HepG2 (cell line): ENCODE results near the gene HUNK. TPM values are rescaled to one million over a fixed set of nuclear protein-coding genes. Genes with fewer than 3 reads are reported as not detected.
A peak's percentile ranks its signal among the peaks of the same experiment; 100 is the strongest.

Source experiments
- ATAC-seq: fragments of 200-7000 bp; cut with Tn5 transposase; 3 replicates; pipeline ENCODE4 v1.9.1; 2020; ENCODE audit warnings: mild to moderate bottlenecking, moderate library complexity
- BruUV-seq: library from RNA; stranded (reverse); fragments of 400-500 nt; replicated peaks from 2 replicates; lab custom pipeline; 2021; lab: Mats Ljungman, UMichigan
- CTCF ChIA-PET: fragments of 300-600 bp; formaldehyde crosslinking; extraction: SDS; loops from one replicate; lab custom pipeline; 2021; ENCODE audit warnings: low total read pairs, inconsistent platforms, low intra/inter-chr PET ratio; lab: Yijun Ruan, JAX
- POLR2A ChIA-PET: fragments of 350-600 bp; sonication (Branson Sonifier 250); formaldehyde crosslinking; loops from one replicate; lab custom pipeline; 2020; ENCODE audit warnings: antibody characterized with exemption, inconsistent platforms; lab: Yijun Ruan, JAX
- DNase-seq: peaks from one replicate; pipeline ENCODE4 v3.0.0-alpha.2; 2015; ENCODE audit warnings: low spot score
- FAIRE-seq: peaks from 3 replicates; lab custom pipeline; 2011; peaks lifted over from hg19 to GRCh38; lab: Jason Lieb, UNC
- H2AFZ ChIP-seq: one replicate; pipeline ENCODE4 v1.6.1; 2011; ENCODE audit warnings: low read length, inconsistent platforms
- H3K27ac ChIP-seq: fragments of 300-600 bp; 3 replicates; pipeline ENCODE4 v1.8.0; 2011; ENCODE audit warnings: mixed run types, mild to moderate bottlenecking, mixed read lengths, low read length, inconsistent platforms; ENCODE audit not compliant: insufficient read depth; ENCODE audit errors: extremely low read length
- H3K27me3 ChIP-seq, 2 experiments: fragments of 200-600 bp in 1 of 2; 2 replicates in 1 of 2; 3 replicates in 1 of 2; pipeline versions ENCODE4 v1.6.0 to v1.8.0; 2011; ENCODE audit warnings: low read length in 2 of 2, mild to moderate bottlenecking in 2 of 2, moderate library complexity in 2 of 2, inconsistent platforms in 1 of 2; ENCODE audit not compliant: insufficient read depth in 2 of 2, control insufficient read depth in 1 of 2
- H3K36me3 ChIP-seq, 2 experiments: fragments of 200-600 bp in 1 of 2; replicated peaks in 1 of 2; 2 replicates in 1 of 2; 3 replicates in 1 of 2; pipeline versions ENCODE4 v1.5.1 to v1.8.0; 2011; ENCODE audit warnings: low read length in 2 of 2, inconsistent platforms in 1 of 2; ENCODE audit not compliant: insufficient read depth in 2 of 2, control insufficient read depth in 1 of 2
- H3K4me1 ChIP-seq: 2 replicates; pipeline ENCODE4 v1.5.1; 2012; ENCODE audit warnings: low read length, inconsistent platforms; ENCODE audit not compliant: insufficient read depth
- H3K4me2 ChIP-seq: 2 replicates; pipeline ENCODE4 v1.6.0; 2011; ENCODE audit warnings: low read depth, low read length, inconsistent platforms
- H3K4me3 ChIP-seq, 3 experiments: fragments of 200-600 bp in 1 of 3; sonication (generic), shearing (Covaris generic) in 1 of 3; replicated peaks in 1 of 3; 2 replicates each; pipeline ENCODE4 v1.5.1; 2011 to 2016; ENCODE audit warnings: low read length in 3 of 3, inconsistent platforms in 2 of 3, low read depth in 2 of 3, mild to moderate bottlenecking in 2 of 3, control low read depth in 1 of 3, mixed read lengths in 1 of 3; ENCODE audit not compliant: insufficient read depth in 1 of 3
- H3K79me2 ChIP-seq: one replicate; pipeline ENCODE4 v1.6.1; 2011; ENCODE audit warnings: low read length, inconsistent platforms; ENCODE audit not compliant: insufficient read depth
- H3K9ac ChIP-seq: 2 replicates; pipeline ENCODE4 v1.6.0; 2011; ENCODE audit warnings: mild to moderate bottlenecking, low read depth, low read length, inconsistent platforms; ENCODE audit not compliant: insufficient read depth
- H3K9me3 ChIP-seq: 2 replicates; pipeline ENCODE4 v1.5.1; 2012; ENCODE audit warnings: mild to moderate bottlenecking, low read length
- H4K20me1 ChIP-seq: 2 replicates; pipeline ENCODE4 v1.6.0; 2011; ENCODE audit warnings: inconsistent platforms, mild to moderate bottlenecking, low read length, moderate library complexity; ENCODE audit not compliant: insufficient read depth
- CEBPB ChIP-seq: IDR thresholded peaks from 2 replicates; pipeline ENCODE4 v1.6.1; 2011; ENCODE audit warnings: low read depth, low read length, improper control_type of control experiment, borderline replicate concordance
- FOXC1 ChIP-seq: sonication (generic); formaldehyde crosslinking; IDR thresholded peaks from 2 replicates; pipeline ENCODE4 v1.8.0; 2022; ENCODE audit warnings: mild to moderate bottlenecking, missing genetic modification reagents, borderline replicate concordance
- MLX ChIP-seq: IDR thresholded peaks from 2 replicates; pipeline ENCODE4 v1.6.1; 2016
- NAIF1 ChIP-seq: sonication (generic); formaldehyde crosslinking; IDR thresholded peaks from 2 replicates; pipeline ENCODE4 v1.5.0; 2020; ENCODE audit warnings: mild to moderate bottlenecking, missing genetic modification reagents, borderline replicate concordance
- NCOA1 ChIP-seq: sonication (generic); formaldehyde crosslinking; IDR thresholded peaks from 2 replicates; pipeline ENCODE4 v1.9.0; 2021; ENCODE audit warnings: missing genetic modification reagents
- NPAS2 ChIP-seq: sonication (generic); formaldehyde crosslinking; IDR thresholded peaks from 2 replicates; pipeline ENCODE4 v1.8.0; 2022; ENCODE audit warnings: mild to moderate bottlenecking, missing genetic modification reagents, borderline replicate concordance
- NR0B2 ChIP-seq: sonication (generic); formaldehyde crosslinking; IDR thresholded peaks from 2 replicates; pipeline ENCODE4 v1.4.0; 2020; ENCODE audit warnings: mild to moderate bottlenecking, missing genetic modification reagents
- PBX2 ChIP-seq: IDR thresholded peaks from 2 replicates; pipeline ENCODE4 v1.6.1; 2016; ENCODE audit warnings: control low read depth
- SAFB2 ChIP-seq: sonication (generic); formaldehyde crosslinking; IDR thresholded peaks from 2 replicates; pipeline ENCODE4 v1.5.1; 2020; ENCODE audit warnings: missing genetic modification reagents, low read depth, mild to moderate bottlenecking, borderline replicate concordance
- SRSF1 ChIP-seq: fragments of 200-400 bp; formaldehyde crosslinking; optimal IDR thresholded peaks from 2 replicates; pipeline ENCODE3; 2017; ENCODE audit warnings: mild to moderate bottlenecking, low read depth, low read length, moderate library complexity
- SRSF4 ChIP-seq: fragments of 200-400 bp; formaldehyde crosslinking; IDR thresholded peaks from one replicate; pipeline ENCODE4 v1.6.1; 2018; ENCODE audit warnings: mild to moderate bottlenecking, low read depth, low read length, moderate library complexity; ENCODE audit not compliant: poor library complexity, severe bottlenecking
- STAT5B ChIP-seq: sonication (generic); formaldehyde crosslinking; IDR thresholded peaks from 2 replicates; pipeline ENCODE4 v1.4.0; 2020; ENCODE audit warnings: missing genetic modification reagents
- ZBTB37 ChIP-seq: sonication (generic); formaldehyde crosslinking; IDR thresholded peaks from 2 replicates; pipeline ENCODE4 v1.4.0; 2020; ENCODE audit warnings: mild to moderate bottlenecking, missing genetic modification reagents
- ZFY ChIP-seq: sonication (generic); formaldehyde crosslinking; IDR thresholded peaks from 2 replicates; pipeline ENCODE4 v1.4.0; 2020; ENCODE audit warnings: missing genetic modification reagents
- ZNF225 ChIP-seq: sonication (generic); formaldehyde crosslinking; IDR thresholded peaks from 2 replicates; pipeline ENCODE4 v1.4.0; 2020; ENCODE audit warnings: mild to moderate bottlenecking, missing genetic modification reagents
- ZNF264 ChIP-seq: sonication (generic); formaldehyde crosslinking; IDR thresholded peaks from 2 replicates; pipeline ENCODE4 v1.4.0; 2020; ENCODE audit warnings: missing genetic modification reagents
- ZNF33A ChIP-seq: sonication (generic); formaldehyde crosslinking; IDR thresholded peaks from 2 replicates; pipeline ENCODE4 v1.5.1; 2020; ENCODE audit warnings: missing genetic modification reagents, mild to moderate bottlenecking, moderate library complexity, borderline replicate concordance
- ZNF484 ChIP-seq: sonication (generic); formaldehyde crosslinking; IDR thresholded peaks from 2 replicates; pipeline ENCODE4 v1.5.1; 2020; ENCODE audit warnings: mild to moderate bottlenecking, low read depth, missing genetic modification reagents, borderline replicate concordance
- ZNF501 ChIP-seq: sonication (generic); formaldehyde crosslinking; IDR thresholded peaks from 2 replicates; pipeline ENCODE4 v1.5.1; 2020; ENCODE audit warnings: mild to moderate bottlenecking, moderate library complexity, missing genetic modification reagents
- ZNF558 ChIP-seq: sonication (generic); formaldehyde crosslinking; IDR thresholded peaks from 2 replicates; pipeline ENCODE4 v1.9.0; 2022; ENCODE audit warnings: mild to moderate bottlenecking, missing genetic modification reagents, borderline replicate concordance
- WGBS: methylation state at CpG from one replicate; pipeline ENCODE4 v1.1.6; 2017; ENCODE audit warnings: low lambda C conversion rate; 5-methylcytosine and 5-hydroxymethylcytosine counted together
- in situ Hi-C: cut with HindIII; loops from 2 replicates; pipeline ENCODE4 v1.10.0; 2017; ENCODE audit warnings: low pct_unique_long_range_greater_than_20kb; ENCODE audit not compliant: extremely low pct_ligation_motif_present
- intact Hi-C: fragments of 100-400 bp; cut with micrococcal nuclease; formaldehyde crosslinking; loops from one replicate; pipeline ENCODE4 v1.10.0; 2022; ENCODE audit not compliant: unreplicated experiment
- polyA plus RNA-seq, 8 experiments: library from polyadenylated mRNA; depleted of rRNA in 3 of 8; stranded (reverse) in 7 of 8; unstranded in 1 of 8; fragments of >200 nt; fragmentation: Illumina TruSeq in 4 of 8; extraction: Trizol in 4 of 8; gene quantifications; 2 replicates each; pipeline versions ENCODE4 v1.2.1 to v1.2.3, GENCODE V29; 2011 to 2016; ENCODE audit warnings: low read depth in 4 of 8, missing spikeins in 1 of 8, mixed read lengths in 1 of 8; ENCODE audit not compliant: insufficient read depth in 1 of 8
- total RNA-seq, 5 experiments: library from RNA; depleted of rRNA; stranded (reverse); fragments of >200 nt; fragmentation: Illumina TruSeq; extraction: Trizol; gene quantifications; 2 replicates each; pipeline ENCODE4 v1.2.3, GENCODE V29; 2016; ENCODE audit warnings: low read depth in 1 of 5

The HUNK gene
- total and polyA plus RNA-seq, 2 of the 13 experiments (the other 11 are each of a cell fraction or from before 2014, with no cell fraction given), result 1.8 to 1.9 TPM

- TF ChIP-seq SRSF4 (no peak), CEBPB (no peak), MLX (CRISPR knock-in tag) (no peak)
These were observed 53.7 kb downstream of the HUNK start (continued) for GRCh38 chr21:31926498-31926897.

GRCh38 chr21:31927689-31928353 is 55.0 kb downstream of the HUNK start:
- no peak for DNase-seq
- ATAC-seq, result no peak
- Histone ChIP-seq H3K9me3 (no peaks in the 10 kb centered on the region), H4K20me1 (no peaks in the 10 kb centered on the region), H2AFZ (no peak overlapping the region), H3K4me1 (peaks cover 53% of the 10 kb centered on the region), H3K27ac (peak overlapping the region; percentile 25), H3K9ac (no peak overlapping the region), H3K79me2 (peaks cover 2% of the 10 kb centered on the region), H3K36me3 (peaks cover 0 to 5% of the 10 kb centered on the region in 2 experiments; a peak in 3 of 5 replicates), H3K27me3 (no peaks in the 10 kb centered on the region), H3K4me3 (no peak overlapping the region), H3K4me2 (no peak overlapping the region)
- WGBS, result 93% methylated on average over 13 of the region's 13 CpGs
- FAIRE-seq, result no peak
- TF ChIP-seq ZNF264 (CRISPR knock-in tag) (no peak), ZNF558 (CRISPR knock-in tag) (no peak), ZNF484 (no peak), ZBTB37 (no peak), NAIF1 (no peak), FOXC1 (CRISPR knock-in tag) (no peak), ZFY (no peak), ZNF225 (no peak), STAT5B (CRISPR knock-in tag) (no peak), PBX2 (CRISPR knock-in tag) (no peak), NPAS2 (CRISPR knock-in tag) (no peak), SRSF1 (no peak), SAFB2 (CRISPR knock-in tag) (no peak), ZNF33A (CRISPR knock-in tag) (no peak), NR0B2 (CRISPR knock-in tag) (no peak), NCOA1 (CRISPR knock-in tag) (no peak), ZNF501 (CRISPR knock-in tag) (no peak)
- intact Hi-C loops, result loop anchor here (2.0 kb wide), 1 partner anchor 27 kb away; no protein-coding TSS in a partner anchor
- in situ Hi-C loops, result no loop called here
- no TSS peak for BruUV-seq
- ChIA-PET POLR2A (no interaction called here), CTCF (no interaction called here)
